WTC11 (cell line): ENCODE results near the gene SIGLEC10.
"Not testable (repeated sequence)": the region's sequence is repeated elsewhere in the genome, so short reads cannot be mapped to it uniquely, and the experiment has no call there.

Source experiments
- SP1 ChIP-seq: sonication (generic); formaldehyde crosslinking; conservative IDR thresholded peaks from 2 replicates; pipeline ENCODE4 v1.8.1; 2022; ENCODE audit warnings: missing genetic modification reagents
- ZNF671 ChIP-seq: fragments of 250-450 bp; sonication (Bioruptor Pico); IDR thresholded peaks from 2 replicates; pipeline ENCODE4 v1.8.0; 2021; ENCODE audit warnings: mild to moderate bottlenecking
- TF ChIP-seq, protein P1 (sequence below): sonication (generic); formaldehyde crosslinking; IDR thresholded peaks from 2 replicates; pipeline ENCODE4 v1.8.1; 2023; ENCODE audit warnings: mild to moderate bottlenecking, moderate library complexity, missing genetic modification reagents
- TF ChIP-seq, protein P2 (sequence below): fragments of 200-600 bp; IDR thresholded peaks from 2 replicates; pipeline ENCODE4 v1.8.0; 2022; ENCODE audit warnings: antibody characterized with exemption

DNA sequence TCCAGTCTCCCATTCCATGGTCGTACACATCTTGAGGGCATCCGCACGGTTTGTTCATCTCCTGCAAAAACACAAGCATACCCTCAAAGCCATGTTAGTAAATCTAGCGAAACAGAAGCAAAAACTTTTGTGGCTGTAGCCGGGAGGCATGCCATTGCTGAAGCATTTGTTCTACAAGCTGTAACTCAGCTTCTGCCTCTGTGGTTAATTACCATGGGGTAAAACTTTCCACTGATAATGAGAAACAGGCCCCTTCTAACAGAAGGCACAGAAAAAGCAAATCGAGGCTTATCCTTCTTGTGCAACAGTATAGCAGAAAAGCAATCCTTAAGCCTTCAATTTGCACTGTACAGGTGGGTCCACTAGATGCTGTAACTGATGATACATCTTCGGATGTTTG, 17.5 kb downstream of the SIGLEC10 start:
- TF ChIP-seq ZNF671, SP1 (CRISPR knock-in tag): not testable (repeated sequence)
- TF ChIP-seq, protein P1, sequence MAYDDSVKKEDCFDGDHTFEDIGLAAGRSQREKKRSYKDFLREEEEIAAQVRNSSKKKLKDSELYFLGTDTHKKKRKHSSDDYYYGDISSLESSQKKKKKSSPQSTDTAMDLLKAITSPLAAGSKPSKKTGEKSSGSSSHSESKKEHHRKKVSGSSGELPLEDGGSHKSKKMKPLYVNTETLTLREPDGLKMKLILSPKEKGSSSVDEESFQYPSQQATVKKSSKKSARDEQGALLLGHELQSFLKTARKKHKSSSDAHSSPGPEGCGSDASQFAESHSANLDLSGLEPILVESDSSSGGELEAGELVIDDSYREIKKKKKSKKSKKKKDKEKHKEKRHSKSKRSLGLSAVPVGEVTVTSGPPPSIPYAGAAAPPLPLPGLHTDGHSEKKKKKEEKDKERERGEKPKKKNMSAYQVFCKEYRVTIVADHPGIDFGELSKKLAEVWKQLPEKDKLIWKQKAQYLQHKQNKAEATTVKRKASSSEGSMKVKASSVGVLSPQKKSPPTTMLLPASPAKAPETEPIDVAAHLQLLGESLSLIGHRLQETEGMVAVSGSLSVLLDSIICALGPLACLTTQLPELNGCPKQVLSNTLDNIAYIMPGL (CRISPR knock-in tag) = not testable (repeated sequence)
- TF ChIP-seq, protein P2, sequence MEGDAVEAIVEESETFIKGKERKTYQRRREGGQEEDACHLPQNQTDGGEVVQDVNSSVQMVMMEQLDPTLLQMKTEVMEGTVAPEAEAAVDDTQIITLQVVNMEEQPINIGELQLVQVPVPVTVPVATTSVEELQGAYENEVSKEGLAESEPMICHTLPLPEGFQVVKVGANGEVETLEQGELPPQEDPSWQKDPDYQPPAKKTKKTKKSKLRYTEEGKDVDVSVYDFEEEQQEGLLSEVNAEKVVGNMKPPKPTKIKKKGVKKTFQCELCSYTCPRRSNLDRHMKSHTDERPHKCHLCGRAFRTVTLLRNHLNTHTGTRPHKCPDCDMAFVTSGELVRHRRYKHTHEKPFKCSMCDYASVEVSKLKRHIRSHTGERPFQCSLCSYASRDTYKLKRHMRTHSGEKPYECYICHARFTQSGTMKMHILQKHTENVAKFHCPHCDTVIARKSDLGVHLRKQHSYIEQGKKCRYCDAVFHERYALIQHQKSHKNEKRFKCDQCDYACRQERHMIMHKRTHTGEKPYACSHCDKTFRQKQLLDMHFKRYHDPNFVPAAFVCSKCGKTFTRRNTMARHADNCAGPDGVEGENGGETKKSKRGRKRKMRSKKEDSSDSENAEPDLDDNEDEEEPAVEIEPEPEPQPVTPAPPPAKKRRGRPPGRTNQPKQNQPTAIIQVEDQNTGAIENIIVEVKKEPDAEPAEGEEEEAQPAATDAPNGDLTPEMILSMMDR = not testable (repeated sequence)
